Keratinocyte (primary cell): ENCODE measurements around the gene KIF5B. TPM values are rescaled to one million over a fixed set of nuclear protein-coding genes. Genes with fewer than 3 reads are reported as not detected.

Experiments
- DNase-seq: peaks from one replicate; pipeline ENCODE4 v3.0.0-alpha.2; 2011; ENCODE audit warnings: low read depth, missing footprints, low spot score
- FAIRE-seq: peaks from 2 replicates; lab custom pipeline; 2011; peaks lifted over from hg19 to GRCh38; lab: Jason Lieb, UNC
- H2AFZ ChIP-seq: 2 replicates; pipeline ENCODE4 v1.6.0; 2012; ENCODE audit warnings: low read length, control low read depth, inconsistent platforms; ENCODE audit not compliant: control insufficient read depth
- H3K27ac ChIP-seq: 2 replicates; pipeline ENCODE4 v1.5.1; 2011; ENCODE audit warnings: low read length; ENCODE audit not compliant: control insufficient read depth, insufficient read depth
- H3K27me3 ChIP-seq: 3 replicates; pipeline ENCODE4 v1.6.0; 2011; ENCODE audit warnings: low read length; ENCODE audit not compliant: control insufficient read depth, insufficient read depth; ENCODE audit errors: extremely low read depth
- H3K36me3 ChIP-seq, 2 experiments: 2 replicates in 1 of 2; 3 replicates in 1 of 2; pipeline ENCODE4 v1.5.1; 2011; ENCODE audit warnings: low read length in 2 of 2, mild to moderate bottlenecking in 1 of 2; ENCODE audit not compliant: control insufficient read depth in 2 of 2, insufficient read depth in 2 of 2; ENCODE audit errors: extremely low read depth in 1 of 2
- H3K4me1 ChIP-seq: 3 replicates; pipeline ENCODE4 v1.5.1; 2011; ENCODE audit warnings: low read length; ENCODE audit not compliant: control insufficient read depth, insufficient read depth; ENCODE audit errors: extremely low read depth
- H3K4me2 ChIP-seq: 3 replicates; pipeline ENCODE4 v1.6.0; 2011; ENCODE audit warnings: low read depth, low read length; ENCODE audit not compliant: control insufficient read depth, insufficient read depth; ENCODE audit errors: extremely low read depth
- H3K4me3 ChIP-seq, 3 experiments: fragments of 200-600 bp in 1 of 3; sonication (generic) in 1 of 3; 2 replicates in 2 of 3; 3 replicates in 1 of 3; pipeline ENCODE4 v1.5.1; 2011 to 2016; ENCODE audit warnings: low read length in 3 of 3, mild to moderate bottlenecking in 3 of 3, control low read depth in 2 of 3, inconsistent platforms in 1 of 3, low read depth in 1 of 3, mixed read lengths in 1 of 3, mixed run types in 1 of 3, moderate library complexity in 1 of 3; ENCODE audit not compliant: control insufficient read depth in 2 of 3, insufficient read depth in 2 of 3; ENCODE audit errors: extremely low read depth in 1 of 3
- H3K79me2 ChIP-seq: 2 replicates; pipeline ENCODE4 v1.6.0; 2012; ENCODE audit warnings: low read length; ENCODE audit not compliant: control insufficient read depth, insufficient read depth
- H3K9ac ChIP-seq: 3 replicates; pipeline ENCODE4 v1.6.0; 2011; ENCODE audit warnings: low read length; ENCODE audit not compliant: control insufficient read depth, insufficient read depth; ENCODE audit errors: extremely low read depth
- H3K9me1 ChIP-seq: 3 replicates; pipeline ENCODE4 v1.6.0; 2011; ENCODE audit warnings: low read length; ENCODE audit not compliant: control insufficient read depth, insufficient read depth; ENCODE audit errors: extremely low read depth
- H3K9me3 ChIP-seq: 2 replicates; pipeline ENCODE4 v1.5.1; 2012; ENCODE audit warnings: low read depth, low read length; ENCODE audit not compliant: control insufficient read depth
- H4K20me1 ChIP-seq: 3 replicates; pipeline ENCODE4 v1.6.0; 2011; ENCODE audit warnings: low read length; ENCODE audit not compliant: control insufficient read depth, insufficient read depth; ENCODE audit errors: extremely low read depth
- EZH2 ChIP-seq: IDR thresholded peaks from one replicate; pipeline ENCODE4 v1.6.1; 2012; ENCODE audit warnings: inconsistent platforms, mild to moderate bottlenecking, low read length, moderate library complexity
- dilution Hi-C: fragments of 300-500 bp; cut with MboI; formaldehyde crosslinking; loops from one replicate; pipeline ENCODE4 v1.7.0; 2020; ENCODE audit warnings: low sequenced_read_pairs; ENCODE audit not compliant: extremely low pct_ligation_motif_present
- polyA plus RNA-seq, 5 experiments: library from polyadenylated mRNA; depleted of rRNA in 3 of 5; stranded (reverse) in 3 of 5; stranded (forward) in 1 of 5; unstranded in 1 of 5; fragments of >200 nt; gene quantifications; 1 replicate in 1 of 5; 2 replicates in 3 of 5; 3 replicates in 1 of 5; pipeline versions ENCODE4 v1.2.1 to v1.2.3, GENCODE V29; 2011 to 2012; ENCODE audit warnings: missing spikeins in 2 of 5, low read depth in 1 of 5, low replicate concordance in 1 of 5
- TF ChIP-seq, protein P1 (sequence below), 3 experiments: IDR thresholded peaks in 1 of 3; conservative IDR thresholded peaks in 1 of 3; optimal IDR thresholded peaks in 1 of 3; 2 replicates in 2 of 3; 3 replicates in 1 of 3; pipeline versions ENCODE3 to v1.5.1; 2011; ENCODE audit warnings: low read length in 3 of 3, mild to moderate bottlenecking in 3 of 3, moderate library complexity in 2 of 3, control low read depth in 1 of 3, inconsistent platforms in 1 of 3; ENCODE audit not compliant: insufficient read depth in 2 of 3; ENCODE audit errors: extremely low read depth in 1 of 3

Gene KIF5B
- polyA plus RNA-seq, 1 donor (not counting 4 experiments of a cell fraction or from before 2014, with no cell fraction given): 82.1 TPM

DNA sequence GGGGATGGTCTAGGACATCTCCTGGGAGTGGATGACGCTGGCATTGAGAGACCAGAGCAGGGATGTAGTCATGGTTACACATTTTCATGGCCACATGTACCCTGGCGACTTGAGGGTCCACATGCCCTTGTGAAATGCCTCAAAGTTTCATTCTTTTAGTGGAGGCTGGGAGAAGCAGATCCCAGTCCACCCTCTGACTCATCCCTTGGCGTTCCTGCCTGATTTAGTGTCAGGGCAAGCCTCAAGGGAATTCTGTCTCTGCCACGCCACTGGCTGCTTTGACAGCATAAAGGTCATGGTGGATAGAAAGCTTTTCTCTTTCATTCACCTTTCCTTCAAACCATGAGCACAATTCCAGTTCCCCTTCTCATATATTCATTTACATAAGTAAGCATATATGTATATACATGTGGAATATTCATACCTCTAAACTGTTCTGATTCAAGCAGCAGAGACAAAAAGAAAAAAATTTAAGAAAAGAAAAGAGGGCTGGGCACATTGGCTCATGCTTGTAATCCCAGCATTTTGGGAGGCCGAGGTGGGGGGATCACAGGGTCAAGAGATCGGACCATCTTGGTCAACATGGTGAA, 21.8 kb upstream of the KIF5B start:
- no peaks in the 10 kb centered on the region for H4K20me1 ChIP-seq
- peaks cover 2% of the 10 kb centered on the region for H3K9me1 ChIP-seq
- TF ChIP-seq EZH2: no peak
- H3K27ac ChIP-seq: peak overlapping the region; percentile 8
- FAIRE-seq: peak; percentile 98
- DNase-seq: no peak
- peak overlapping the region; percentile 57 for H3K4me2 ChIP-seq
- no peak overlapping the region for H3K4me3 ChIP-seq
- dilution Hi-C loops: no loop called here
- H2AFZ ChIP-seq: peak overlapping the region; percentile 70
- no peak overlapping the region for H3K9ac ChIP-seq
- H3K9me3 ChIP-seq: no peaks in the 10 kb centered on the region
- peaks cover 9% of the 10 kb centered on the region for H3K4me1 ChIP-seq
- H3K36me3 ChIP-seq: no peaks in the 10 kb centered on the region
- H3K27me3 ChIP-seq: no peaks in the 10 kb centered on the region
- no peaks in the 10 kb centered on the region for H3K79me2 ChIP-seq

DNA sequence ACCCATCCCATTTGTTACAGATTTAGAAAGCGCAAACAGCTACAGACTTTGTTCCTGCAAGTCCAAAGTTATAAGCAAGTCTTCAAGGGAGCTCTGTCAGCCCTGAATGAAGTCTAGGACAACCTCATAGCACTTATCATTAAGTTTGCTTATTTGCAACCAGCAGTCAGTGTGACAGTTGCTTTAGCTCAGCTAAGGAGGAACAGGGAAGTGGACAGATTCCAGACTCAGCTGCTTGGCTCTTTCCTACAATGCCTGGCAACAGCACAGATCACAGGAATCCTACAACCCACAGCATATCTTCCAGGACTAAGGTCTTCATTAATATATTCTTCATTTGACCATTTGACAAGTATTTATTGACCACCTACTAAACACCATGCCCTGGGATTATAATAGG, 17.4 kb upstream of the KIF5B start:
- no peak for TF ChIP-seq EZH2
- TF ChIP-seq, protein P1, sequence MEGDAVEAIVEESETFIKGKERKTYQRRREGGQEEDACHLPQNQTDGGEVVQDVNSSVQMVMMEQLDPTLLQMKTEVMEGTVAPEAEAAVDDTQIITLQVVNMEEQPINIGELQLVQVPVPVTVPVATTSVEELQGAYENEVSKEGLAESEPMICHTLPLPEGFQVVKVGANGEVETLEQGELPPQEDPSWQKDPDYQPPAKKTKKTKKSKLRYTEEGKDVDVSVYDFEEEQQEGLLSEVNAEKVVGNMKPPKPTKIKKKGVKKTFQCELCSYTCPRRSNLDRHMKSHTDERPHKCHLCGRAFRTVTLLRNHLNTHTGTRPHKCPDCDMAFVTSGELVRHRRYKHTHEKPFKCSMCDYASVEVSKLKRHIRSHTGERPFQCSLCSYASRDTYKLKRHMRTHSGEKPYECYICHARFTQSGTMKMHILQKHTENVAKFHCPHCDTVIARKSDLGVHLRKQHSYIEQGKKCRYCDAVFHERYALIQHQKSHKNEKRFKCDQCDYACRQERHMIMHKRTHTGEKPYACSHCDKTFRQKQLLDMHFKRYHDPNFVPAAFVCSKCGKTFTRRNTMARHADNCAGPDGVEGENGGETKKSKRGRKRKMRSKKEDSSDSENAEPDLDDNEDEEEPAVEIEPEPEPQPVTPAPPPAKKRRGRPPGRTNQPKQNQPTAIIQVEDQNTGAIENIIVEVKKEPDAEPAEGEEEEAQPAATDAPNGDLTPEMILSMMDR (optimal IDR thresholded peaks at IDR 0.05 in 1 of 3, IDR thresholded peaks at IDR 0.05 in 1 of 3, conservative IDR thresholded peaks at IDR 0.05 in 1 of 3; ENCODE audit: extremely low read depth in 1 of 3, insufficient read depth in 2 of 3, low read length in 3 of 3): no peak
- Histone ChIP-seq H3K9me3 (no peaks in the 10 kb centered on the region), H3K9me1 (peaks cover 2% of the 10 kb centered on the region), H3K4me1 (peaks cover 9% of the 10 kb centered on the region), H4K20me1 (no peaks in the 10 kb centered on the region), H3K27me3 (no peaks in the 10 kb centered on the region), H2AFZ (no peak overlapping the region), H3K36me3 (no peaks in the 10 kb centered on the region), H3K27ac (no peak overlapping the region), H3K79me2 (no peaks in the 10 kb centered on the region), H3K4me2 (no peak overlapping the region), H3K4me3 (no peak overlapping the region), H3K9ac (no peak overlapping the region)
- dilution Hi-C loops: no loop called here
- FAIRE-seq (peak; percentile 34), DNase-seq (no peak)

DNA sequence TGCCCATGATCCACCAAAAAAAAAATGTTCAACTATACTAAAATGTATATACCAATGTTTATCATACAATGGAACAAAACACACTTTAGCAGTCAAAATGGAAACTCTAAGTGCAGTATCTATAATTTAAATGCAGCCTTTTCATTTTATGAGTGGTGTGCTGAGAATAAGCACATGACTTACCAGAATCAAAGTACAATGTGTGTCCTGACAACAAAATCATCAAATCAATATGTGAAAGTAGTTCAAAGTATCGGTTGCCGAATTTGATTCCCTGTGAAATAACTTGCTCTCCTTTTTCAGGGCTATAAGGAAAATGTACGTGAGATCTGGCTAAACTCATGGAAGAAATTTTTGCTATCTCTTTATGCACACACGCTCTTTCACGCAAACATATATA, 16.9 kb upstream of the KIF5B start:
- Histone ChIP-seq H3K9ac (no peak overlapping the region), H3K27ac (no peak overlapping the region), H3K27me3 (no peaks in the 10 kb centered on the region), H4K20me1 (no peaks in the 10 kb centered on the region), H3K79me2 (no peaks in the 10 kb centered on the region), H3K36me3 (no peaks in the 10 kb centered on the region), H3K9me3 (no peaks in the 10 kb centered on the region), H2AFZ (no peak overlapping the region), H3K4me3 (no peak overlapping the region), H3K9me1 (peaks cover 2% of the 10 kb centered on the region), H3K4me2 (no peak overlapping the region), H3K4me1 (peaks cover 6% of the 10 kb centered on the region)
- dilution Hi-C loops: no loop called here
- FAIRE-seq: no peak
- no peak for DNase-seq
- TF ChIP-seq EZH2: no peak
- TF ChIP-seq, protein P1 (optimal IDR thresholded peaks at IDR 0.05 in 1 of 3, IDR thresholded peaks at IDR 0.05 in 1 of 3, conservative IDR thresholded peaks at IDR 0.05 in 1 of 3; ENCODE audit: extremely low read depth in 1 of 3, insufficient read depth in 2 of 3, low read length in 3 of 3): no peak
